ENCODE data around the gene TNNT2. TPM values are rescaled to one million over a fixed set of nuclear protein-coding genes. Genes with fewer than 3 reads are reported as not detected.

Gene TNNT2
- total and polyA plus RNA-seq, 2 donors (not counting 3 experiments of a cell fraction or from before 2014, with no cell fraction given) = not detected

DNA sequence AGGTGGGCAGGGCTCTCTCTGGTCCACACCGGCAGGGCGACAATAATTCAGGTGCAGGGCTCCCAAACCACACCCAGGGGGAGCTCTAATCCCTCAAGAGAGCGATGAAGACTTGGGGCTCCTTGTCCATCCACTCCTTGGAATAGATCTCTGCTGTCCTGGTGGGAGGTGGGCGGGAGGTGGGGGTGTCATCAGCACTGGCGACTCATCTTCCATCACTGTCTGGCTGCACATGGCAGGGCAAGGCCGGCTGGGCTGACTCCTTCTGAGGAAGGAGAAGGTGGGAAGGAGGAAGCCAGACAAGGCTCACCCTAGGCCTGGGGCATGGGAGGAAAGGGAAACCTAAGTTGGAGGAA lies 29.3 kb downstream of the TNNT2 start:
- ChIA-PET POLR2A (interaction anchor here (0.7 kb wide), 1 partner anchor 27 kb away, joined by 3 read pairs; no protein-coding TSS in a partner anchor), CTCF (interaction anchor here (0.7 to 4.0 kb wide), 25 partner anchors 10 to 125 kb away, joined by 3 to 36 read pairs (median 5); no protein-coding TSS in a partner anchor)
- Histone ChIP-seq H3K9me3 (replicated peaks; ENCODE audit: control insufficient read depth, insufficient read depth, low read length) (no peaks in the 10 kb centered on the region), H3K4me1 (ENCODE audit: control insufficient read depth, extremely low read depth, insufficient read depth, low read length) (no peaks in the 10 kb centered on the region), H3K4me2 (ENCODE audit: insufficient read depth, low read length) (no peak overlapping the region), H3K4me3 (replicated peaks in 1 of 3; ENCODE audit: insufficient read depth in 1 of 3, low read depth in 1 of 3, low read length in 3 of 3) (no peak overlapping the region), H3K79me2 (ENCODE audit: control insufficient read depth, insufficient read depth, low read length) (no peaks in the 10 kb centered on the region), H3K9ac (replicated peaks; ENCODE audit: extremely low read depth, insufficient read depth, low read length) (no peak overlapping the region), H3K27ac (ENCODE audit: insufficient read depth, low read depth, low read length) (no peak overlapping the region), H3K27me3 (ENCODE audit: control insufficient read depth in 2 of 2, insufficient read depth in 2 of 2, low read length in 2 of 2) (peaks cover 6 to 7% of the 10 kb centered on the region in 2 experiments), H3K9me1 (replicated peaks; ENCODE audit: control insufficient read depth, extremely low read depth, insufficient read depth, low read length) (no peaks in the 10 kb centered on the region), H4K20me1 (replicated peaks; ENCODE audit: control insufficient read depth, extremely low read depth, insufficient read depth, low read length) (no peaks in the 10 kb centered on the region), H2AFZ (ENCODE audit: low read depth, low read length) (no peak overlapping the region), H3K36me3 (ENCODE audit: control insufficient read depth in 2 of 2, extremely low read depth in 1 of 2, insufficient read depth in 2 of 2, low read length in 2 of 2) (no peaks in the 10 kb centered on the region)
- TF ChIP-seq, protein P1, sequence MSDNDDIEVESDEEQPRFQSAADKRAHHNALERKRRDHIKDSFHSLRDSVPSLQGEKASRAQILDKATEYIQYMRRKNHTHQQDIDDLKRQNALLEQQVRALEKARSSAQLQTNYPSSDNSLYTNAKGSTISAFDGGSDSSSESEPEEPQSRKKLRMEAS (IDR thresholded peaks at IDR 0.05; ENCODE audit: insufficient read depth, insufficient read length) = no peak
- TF ChIP-seq, protein P2, sequence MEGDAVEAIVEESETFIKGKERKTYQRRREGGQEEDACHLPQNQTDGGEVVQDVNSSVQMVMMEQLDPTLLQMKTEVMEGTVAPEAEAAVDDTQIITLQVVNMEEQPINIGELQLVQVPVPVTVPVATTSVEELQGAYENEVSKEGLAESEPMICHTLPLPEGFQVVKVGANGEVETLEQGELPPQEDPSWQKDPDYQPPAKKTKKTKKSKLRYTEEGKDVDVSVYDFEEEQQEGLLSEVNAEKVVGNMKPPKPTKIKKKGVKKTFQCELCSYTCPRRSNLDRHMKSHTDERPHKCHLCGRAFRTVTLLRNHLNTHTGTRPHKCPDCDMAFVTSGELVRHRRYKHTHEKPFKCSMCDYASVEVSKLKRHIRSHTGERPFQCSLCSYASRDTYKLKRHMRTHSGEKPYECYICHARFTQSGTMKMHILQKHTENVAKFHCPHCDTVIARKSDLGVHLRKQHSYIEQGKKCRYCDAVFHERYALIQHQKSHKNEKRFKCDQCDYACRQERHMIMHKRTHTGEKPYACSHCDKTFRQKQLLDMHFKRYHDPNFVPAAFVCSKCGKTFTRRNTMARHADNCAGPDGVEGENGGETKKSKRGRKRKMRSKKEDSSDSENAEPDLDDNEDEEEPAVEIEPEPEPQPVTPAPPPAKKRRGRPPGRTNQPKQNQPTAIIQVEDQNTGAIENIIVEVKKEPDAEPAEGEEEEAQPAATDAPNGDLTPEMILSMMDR (IDR thresholded peaks at IDR 0.05; ENCODE audit: extremely low read depth in 1 of 2, insufficient read depth in 1 of 2, low read depth in 1 of 2, low read length in 2 of 2) = peak; percentile 54 to 65
- TF ChIP-seq POLR2AphosphoS5 (IDR thresholded peaks at IDR 0.05; ENCODE audit: insufficient read depth, low read depth, low read length) = no peak
- TF ChIP-seq EZH2 (IDR thresholded peaks at IDR 0.05; ENCODE audit: borderline replicate concordance, low read depth, low read length, severe bottlenecking) = no peak
- TF ChIP-seq GATA2 (IDR thresholded peaks at IDR 0.05; ENCODE audit: insufficient read depth, insufficient read length, low read depth, low read length) = no peak
- TF ChIP-seq JUN (IDR thresholded peaks at IDR 0.05; ENCODE audit: borderline replicate concordance, insufficient read depth, insufficient read length, low read depth) = no peak
- dilution Hi-C loops (cut with MboI; ENCODE audit: extremely low pct_ligation_motif_present, low sequenced_read_pairs) (no loop called here), intact Hi-C loops (cut with micrococcal nuclease) (loop anchor here (1.0 kb wide), 2 partner anchors 13 to 60 kb away; no protein-coding TSS in a partner anchor)
- no TSS peak for BruUV-seq (replicated peaks)
- FAIRE-seq (peak; percentile 53), DNase-seq (ENCODE audit: low read depth, low spot score) (peak; percentile 17)

Data from endothelial cell of umbilical vein (primary cell).